GM23338 (cell line): ENCODE data around the gene TTYH1.

ENCODE experiments used
- CREB1 ChIP-seq: fragments of 250-450 bp; sonication (Bioruptor Pico); IDR thresholded peaks from 2 replicates; pipeline ENCODE4 v1.5.0; 2020; ENCODE audit warnings: low read depth, mild to moderate bottlenecking, moderate library complexity
- CTCF ChIP-seq, 2 experiments: fragments of 200-600 bp in 1 of 2; sonication (generic) in 1 of 2; conservative IDR thresholded peaks; 2 replicates each; pipeline versions ENCODE4 v1.5.1 to v1.6.1; 2016 to 2017; ENCODE audit warnings: antibody characterized with exemption in 2 of 2, low read depth in 2 of 2, mild to moderate bottlenecking in 2 of 2, moderate library complexity in 1 of 2
- EZH2 ChIP-seq: fragments of 200-600 bp; sonication (generic); IDR thresholded peaks from one replicate; pipeline ENCODE4 v1.8.0; 2017; ENCODE audit warnings: antibody characterized with exemption, mild to moderate bottlenecking, low read depth; ENCODE audit not compliant: unreplicated experiment
- EZH2phosphoT487 ChIP-seq: fragments of 200-600 bp; sonication (generic); IDR thresholded peaks from one replicate; pipeline ENCODE4 v1.8.1; 2018; ENCODE audit warnings: antibody characterized with exemption; ENCODE audit not compliant: unreplicated experiment
- JUNB ChIP-seq: IDR thresholded peaks from one replicate; pipeline ENCODE4 v1.6.1; 2016; ENCODE audit warnings: antibody characterized with exemption; ENCODE audit not compliant: unreplicated experiment
- NANOG ChIP-seq: IDR thresholded peaks from 2 replicates; pipeline ENCODE4 v1.6.1; 2016; ENCODE audit warnings: antibody characterized with exemption, borderline replicate concordance
- POLR2AphosphoS5 ChIP-seq: IDR thresholded peaks from 2 replicates; pipeline ENCODE4 v1.6.1; 2016; ENCODE audit warnings: antibody characterized with exemption, low read depth
- REST ChIP-seq: IDR thresholded peaks from one replicate; pipeline ENCODE4 v1.6.1; 2018; ENCODE audit warnings: antibody characterized with exemption; ENCODE audit not compliant: unreplicated experiment

GRCh38 chr19:54440641-54441040, 25.4 kb downstream of the TTYH1 start:
- no peak for TF ChIP-seq CTCF (conservative IDR thresholded peaks at IDR 0.05; ENCODE audit: low read depth in 2 of 2)
- TF ChIP-seq POLR2AphosphoS5 = no peak
- TF ChIP-seq CREB1 (CRISPR knock-in tag) = no peak
- no peak for TF ChIP-seq REST
- TF ChIP-seq EZH2 = no peak
- no peak for TF ChIP-seq JUNB
- no peak for TF ChIP-seq EZH2phosphoT487
- TF ChIP-seq NANOG = no peak
